Activated CD4-positive, alpha-beta T cell treated with anti-CD3 and anti-CD28 coated beads, Interleukin-2, amount 50 U/mL, for 1 hour (primary cell): ENCODE data around the gene VIL1.

Experiments
- DNase-seq: peaks from one replicate; pipeline ENCODE4 v3.0.0-alpha.2; 2020

The VIL1 gene

GRCh38 chr2:218395456-218395825 lies 23.5 kb upstream of the VIL1 start:
- no peak for DNase-seq

DNA sequence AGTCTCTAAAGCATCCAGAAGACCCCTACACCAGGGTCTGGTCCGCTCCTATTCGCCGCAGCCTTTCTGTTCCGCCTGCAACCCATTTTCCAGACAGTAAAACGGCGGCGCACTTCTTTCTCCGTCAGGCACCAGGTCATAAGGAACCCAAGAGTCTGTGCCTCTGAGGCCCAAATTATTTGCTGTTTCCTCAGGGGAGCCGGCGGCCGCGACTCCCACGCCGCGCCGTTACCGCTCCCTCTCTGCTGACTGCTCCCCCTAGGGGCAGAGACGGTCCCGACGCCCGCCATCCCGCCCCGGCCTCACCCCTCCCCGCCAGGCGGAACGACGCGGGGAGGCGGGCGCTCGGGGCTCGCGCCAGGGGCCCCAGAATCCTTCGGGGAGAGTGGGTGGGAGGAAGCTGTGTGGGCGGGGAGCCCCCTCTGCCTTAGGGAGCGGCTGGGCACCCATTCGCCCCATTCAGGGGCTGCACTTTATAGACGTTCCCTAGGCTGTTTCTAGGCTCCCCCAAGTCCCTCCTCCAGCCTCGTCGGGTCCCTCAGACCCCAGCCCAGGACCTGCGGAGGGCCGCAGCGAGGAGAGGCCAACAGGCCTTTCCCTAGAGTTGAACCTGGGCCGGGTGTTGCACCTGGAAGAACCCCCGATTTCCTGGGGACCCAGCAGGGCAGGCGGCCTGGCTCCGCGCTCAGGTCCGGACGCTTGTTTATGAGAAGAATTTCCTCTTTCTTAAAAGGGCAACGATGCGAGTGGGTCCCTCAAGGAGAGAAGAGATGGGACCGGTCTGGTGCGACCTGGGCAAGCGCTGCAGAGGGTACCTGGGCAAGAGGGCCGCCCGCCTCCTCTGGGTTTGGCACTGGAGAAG lies 22.9 kb upstream of the VIL1 start:
- DNase-seq, result peak; percentile 91

GRCh38 chr2:218396688-218397462 lies 22.0 kb upstream of the VIL1 start:
- peak; percentile 75 for DNase-seq

DNA sequence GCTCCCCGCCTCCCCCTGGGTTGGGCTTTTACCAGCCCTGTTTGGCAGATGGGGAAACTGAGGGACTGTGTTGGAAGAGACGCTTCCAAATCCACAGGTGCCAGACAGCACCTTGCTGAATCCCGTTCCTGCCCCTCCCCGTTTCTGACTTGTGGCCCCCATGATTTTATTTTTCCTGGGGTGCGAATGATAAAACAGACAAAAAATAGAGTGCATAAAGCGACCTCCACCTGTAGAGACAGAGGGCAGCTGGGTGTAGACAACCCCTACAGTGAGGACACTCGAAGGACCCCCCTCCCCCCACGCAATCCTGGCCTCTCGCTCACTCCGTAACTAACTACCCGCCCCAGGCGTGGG lies 21.5 kb upstream of the VIL1 start:
- DNase-seq, result no peak

- DNase-seq, result peak; percentile 41
These were observed 21.0 kb upstream of the VIL1 start for GRCh38 chr2:218397820-218398436.

DNA sequence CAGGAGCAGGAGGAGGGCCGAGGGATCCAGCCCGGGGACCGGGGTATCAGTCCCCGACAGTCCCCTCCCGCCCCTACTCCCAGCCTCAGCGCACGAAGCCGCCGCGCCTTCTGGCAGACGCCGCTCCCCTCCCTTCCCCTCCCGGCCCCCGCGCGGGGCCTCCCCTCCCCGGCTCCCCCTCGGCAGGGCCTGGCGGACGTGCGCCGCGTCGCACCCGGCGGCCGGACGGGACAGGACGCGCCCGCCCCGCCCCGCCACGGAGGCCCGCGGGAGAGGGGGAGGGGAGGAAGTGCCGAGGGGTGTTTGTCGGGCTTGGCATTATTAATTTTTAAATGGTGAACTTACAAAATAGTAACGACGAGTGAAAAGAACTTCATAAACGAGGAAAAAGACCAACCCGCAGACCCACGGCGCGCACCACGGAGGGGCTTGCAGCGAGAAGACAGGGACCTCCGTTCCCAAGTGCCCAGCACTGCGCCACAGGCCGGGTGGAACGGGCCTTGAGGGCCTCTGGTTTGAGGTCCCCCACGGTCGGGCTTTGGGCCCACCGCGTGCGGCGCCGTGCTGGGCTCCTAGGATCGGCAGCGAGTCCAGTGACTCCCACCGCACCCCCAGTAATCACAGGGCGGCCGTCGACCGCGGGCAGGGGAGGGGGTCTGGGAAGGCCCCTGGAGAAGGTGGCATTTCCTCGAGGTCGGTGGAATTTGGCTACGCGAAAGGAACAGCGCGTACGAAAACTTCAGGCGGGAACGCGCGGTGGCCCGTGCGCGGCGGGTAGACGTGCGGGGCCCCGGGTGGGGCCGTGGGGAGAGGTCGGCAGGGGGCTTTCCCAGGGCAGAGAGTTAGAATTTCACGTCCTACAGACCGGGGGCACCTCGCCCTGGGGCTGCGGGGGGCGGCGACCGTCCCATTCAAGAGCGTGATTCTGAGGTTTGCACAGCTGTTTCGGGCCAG lies 20.2 kb upstream of the VIL1 start:
- DNase-seq, result peak; percentile 61

DNA sequence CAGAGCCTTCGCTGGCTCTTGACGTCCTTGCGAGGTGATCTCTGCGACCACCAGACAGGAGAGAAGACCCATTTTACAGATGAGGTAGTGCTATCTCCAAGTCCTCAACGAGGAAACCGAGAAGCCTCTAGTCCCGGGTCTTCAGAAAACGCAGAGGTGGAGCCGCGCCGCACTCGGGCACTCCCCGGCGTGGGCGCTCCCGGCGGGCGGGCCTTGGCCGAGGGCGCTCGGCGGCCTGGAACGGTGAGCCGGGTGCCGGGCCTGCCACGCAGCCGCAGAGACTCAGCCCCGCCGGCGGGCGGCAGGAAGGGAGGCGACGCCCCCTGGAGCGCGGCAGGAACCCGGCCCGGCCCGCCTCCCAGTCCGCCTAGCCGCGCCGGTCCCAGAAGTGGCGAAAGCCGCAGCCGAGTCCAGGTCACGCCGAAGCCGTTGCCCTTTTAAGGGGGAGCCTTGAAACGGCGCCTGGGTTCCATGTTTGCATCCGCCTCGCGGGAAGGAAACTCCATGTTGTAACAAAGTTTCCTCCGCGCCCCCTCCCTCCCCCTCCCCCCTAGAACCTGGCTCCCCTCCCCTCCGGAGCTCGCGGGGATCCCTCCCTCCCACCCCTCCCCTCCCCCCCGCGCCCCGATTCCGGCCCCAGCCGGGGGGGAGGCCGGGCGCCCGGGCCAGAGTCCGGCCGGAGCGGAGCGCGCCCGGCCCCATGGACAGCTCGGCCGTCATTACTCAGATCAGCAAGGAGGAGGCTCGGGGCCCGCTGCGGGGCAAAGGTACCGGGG lies 19.3 kb upstream of the VIL1 start, which contains the start of gene CTDSP1:
CTDSP1 (plus strand) TSS at position 478 of the 776 bp plus-strand sequence; CDS start at position 701, 223 bp downstream.
- DNase-seq, result peak; percentile 91

- DNase-seq, result peak; percentile 38
These were observed 18.6 kb upstream of the VIL1 start for GRCh38 chr2:218400167-218400929.

- no peak for DNase-seq
These were observed 17.7 kb upstream of the VIL1 start for GRCh38 chr2:218400930-218401881.

- no peak for DNase-seq
These were observed 17.0 kb upstream of the VIL1 start for GRCh38 chr2:218401890-218402289.

- DNase-seq, result no peak
These were observed 16.4 kb upstream of the VIL1 start for GRCh38 chr2:218402491-218402901.

DNA sequence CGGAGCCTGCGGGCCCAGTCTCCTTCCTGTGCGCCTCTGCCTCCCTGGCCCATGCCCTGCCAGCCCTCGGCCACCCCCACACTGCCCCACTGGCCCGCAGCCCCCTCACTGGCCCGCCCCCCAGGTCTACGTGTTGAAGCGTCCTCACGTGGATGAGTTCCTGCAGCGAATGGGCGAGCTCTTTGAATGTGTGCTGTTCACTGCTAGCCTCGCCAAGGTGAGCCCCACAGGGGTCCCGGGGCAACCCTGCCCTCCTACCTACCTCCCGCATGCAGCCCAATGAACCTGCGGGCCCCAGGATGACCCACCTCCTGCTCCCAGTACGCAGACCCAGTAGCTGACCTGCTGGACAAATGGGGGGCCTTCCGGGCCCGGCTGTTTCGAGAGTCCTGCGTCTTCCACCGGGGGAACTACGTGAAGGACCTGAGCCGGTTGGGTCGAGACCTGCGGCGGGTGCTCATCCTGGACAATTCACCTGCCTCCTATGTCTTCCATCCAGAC lies 16.0 kb upstream of the VIL1 start:
- no peak for DNase-seq

- DNase-seq, result no peak
These were observed 15.1 kb upstream of the VIL1 start for GRCh38 chr2:218403810-218404209.

DNA sequence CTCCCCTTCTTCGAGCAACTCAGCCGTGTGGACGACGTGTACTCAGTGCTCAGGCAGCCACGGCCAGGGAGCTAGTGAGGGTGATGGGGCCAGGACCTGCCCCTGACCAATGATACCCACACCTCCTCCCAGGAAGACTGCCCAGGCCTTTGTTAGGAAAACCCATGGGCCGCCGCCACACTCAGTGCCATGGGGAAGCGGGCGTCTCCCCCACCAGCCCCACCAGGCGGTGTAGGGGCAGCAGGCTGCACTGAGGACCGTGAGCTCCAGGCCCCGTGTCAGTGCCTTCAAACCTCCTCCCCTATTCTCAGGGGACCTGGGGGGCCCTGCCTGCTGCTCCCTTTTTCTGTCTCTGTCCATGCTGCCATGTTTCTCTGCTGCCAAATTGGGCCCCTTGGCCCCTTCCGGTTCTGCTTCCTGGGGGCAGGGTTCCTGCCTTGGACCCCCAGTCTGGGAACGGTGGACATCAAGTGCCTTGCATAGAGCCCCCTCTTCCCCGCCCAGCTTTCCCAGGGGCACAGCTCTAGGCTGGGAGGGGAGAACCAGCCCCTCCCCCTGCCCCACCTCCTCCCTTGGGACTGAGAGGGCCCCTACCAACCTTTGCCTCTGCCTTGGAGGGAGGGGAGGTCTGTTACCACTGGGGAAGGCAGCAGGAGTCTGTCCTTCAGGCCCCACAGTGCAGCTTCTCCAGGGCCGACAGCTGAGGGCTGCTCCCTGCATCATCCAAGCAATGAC lies 14.4 kb upstream of the VIL1 start:
- DNase-seq, result no peak

DNA sequence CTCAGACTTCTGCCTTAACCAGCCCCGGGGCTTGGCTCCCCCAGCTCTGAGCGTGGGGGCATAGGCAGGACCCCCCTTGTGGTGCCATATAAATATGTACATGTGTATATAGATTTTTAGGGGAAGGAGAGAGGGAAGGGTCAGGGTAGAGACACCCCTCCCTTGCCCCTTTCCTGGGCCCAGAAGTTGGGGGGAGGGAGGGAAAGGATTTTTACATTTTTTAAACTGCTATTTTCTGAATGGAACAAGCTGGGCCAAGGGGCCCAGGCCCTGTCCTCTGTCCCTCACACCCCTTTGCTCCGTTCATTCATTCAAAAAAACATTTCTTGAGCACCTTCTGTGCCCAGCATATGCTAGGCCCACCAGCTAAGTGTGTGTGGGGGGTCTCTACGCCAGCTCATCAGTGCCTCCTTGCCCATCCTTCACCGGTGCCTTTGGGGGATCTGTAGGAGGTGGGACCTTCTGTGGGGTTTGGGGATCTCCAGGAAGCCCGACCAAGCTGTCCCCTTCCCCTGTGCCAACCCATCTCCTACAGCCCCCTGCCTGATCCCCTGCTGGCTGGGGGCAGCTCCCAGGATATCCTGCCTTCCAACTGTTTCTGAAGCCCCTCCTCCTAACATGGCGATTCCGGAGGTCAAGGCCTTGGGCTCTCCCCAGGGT lies 13.7 kb upstream of the VIL1 start:
- DNase-seq, result no peak

DNA sequence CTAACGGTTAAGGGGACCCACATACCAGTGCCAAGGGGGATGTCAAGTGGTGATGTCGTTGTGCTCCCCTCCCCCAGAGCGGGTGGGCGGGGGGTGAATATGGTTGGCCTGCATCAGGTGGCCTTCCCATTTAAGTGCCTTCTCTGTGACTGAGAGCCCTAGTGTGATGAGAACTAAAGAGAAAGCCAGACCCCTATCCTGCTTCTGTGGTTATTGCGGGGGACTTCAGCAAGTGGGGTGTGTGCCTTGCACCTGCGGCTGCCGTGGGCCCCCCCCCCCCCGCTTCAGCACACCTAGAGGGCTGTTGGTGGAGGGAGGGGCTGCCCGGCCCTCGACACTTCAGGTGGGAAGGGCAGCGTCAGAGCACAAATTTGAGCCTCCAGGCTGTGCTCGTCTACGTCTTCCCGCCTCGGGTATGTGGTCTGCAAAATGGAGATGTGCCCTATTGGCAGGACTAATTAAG lies 13.1 kb upstream of the VIL1 start:
- no peak for DNase-seq

- peak; percentile 90 for DNase-seq
These were observed 12.5 kb upstream of the VIL1 start for GRCh38 chr2:218406209-218406948.
